T-helper 22 cell (primary cell): Measurements from ENCODE around the gene NCOA3.
"Not testable (repeated sequence)": the region's sequence is repeated elsewhere in the genome, so short reads cannot be mapped to it uniquely, and the experiment has no call there.

Source experiments
- DNase-seq: peaks from one replicate; pipeline ENCODE4 v3.0.0-alpha.2; 2020; ENCODE audit warnings: low read depth

NCOA3 gene

GRCh38 chr20:47468290-47469050 lies 33.2 kb upstream of the NCOA3 start:
- DNase-seq = no peak

- DNase-seq = no peak
Observed at GRCh38 chr20:47475419-47476044, 26.2 kb upstream of the NCOA3 start.

GRCh38 chr20:47476452-47476851 lies 25.2 kb upstream of the NCOA3 start:
- no peak for DNase-seq

GRCh38 chr20:47479093-47479492 lies 22.6 kb upstream of the NCOA3 start:
- no peak for DNase-seq

- no peak for DNase-seq
Observed at GRCh38 chr20:47479506-47479905, 22.2 kb upstream of the NCOA3 start.

- DNase-seq = no peak
Observed at GRCh38 chr20:47480239-47480638, 21.4 kb upstream of the NCOA3 start.

GRCh38 chr20:47480705-47481104 lies 21.0 kb upstream of the NCOA3 start:
- DNase-seq = no peak

GRCh38 chr20:47481330-47482216 lies 20.1 kb upstream of the NCOA3 start:
- DNase-seq = no peak

- DNase-seq = no peak
Observed at GRCh38 chr20:47482705-47483104, 19.0 kb upstream of the NCOA3 start.

GRCh38 chr20:47484303-47484702 lies 17.4 kb upstream of the NCOA3 start:
- no peak for DNase-seq

GRCh38 chr20:47487175-47487917 lies 14.3 kb upstream of the NCOA3 start:
- DNase-seq = no peak

GRCh38 chr20:47489448-47489872 lies 12.2 kb upstream of the NCOA3 start:
- no peak for DNase-seq

GRCh38 chr20:47490795-47491194 lies 10.9 kb upstream of the NCOA3 start:
- no peak for DNase-seq

- no peak for DNase-seq
Observed at GRCh38 chr20:47492284-47492683, 9.4 kb upstream of the NCOA3 start.

- DNase-seq = no peak
Observed at GRCh38 chr20:47493175-47493962, 8.3 kb upstream of the NCOA3 start.

GRCh38 chr20:47493963-47494293 lies 7.8 kb upstream of the NCOA3 start:
- DNase-seq = no peak

GRCh38 chr20:47494606-47495005 lies 7.1 kb upstream of the NCOA3 start:
- DNase-seq = not testable (repeated sequence)

- DNase-seq = no peak
Observed at GRCh38 chr20:47496118-47496517, 5.6 kb upstream of the NCOA3 start.

GRCh38 chr20:47498606-47499005 lies 3.1 kb upstream of the NCOA3 start:
- DNase-seq = no peak

GRCh38 chr20:47499053-47499452 lies 2.6 kb upstream of the NCOA3 start:
- DNase-seq = no peak

GRCh38 chr20:47500082-47500481 lies 1.6 kb upstream of the NCOA3 start:
- DNase-seq = not testable (repeated sequence)
